ENCODE measurements around the gene KCNA5. TPM values are rescaled to one million over a fixed set of nuclear protein-coding genes. Genes with fewer than 3 reads are reported as not detected.

Gene KCNA5
- polyA plus RNA-seq, 1 donor from 2014 or later: 7.5 TPM

- H3K9ac ChIP-seq (ENCODE audit: low read length): no peak overlapping the region
Measured at GRCh38 chr12:5016526-5016925, 27.2 kb upstream of the KCNA5 start.

GRCh38 chr12:5017638-5018348 lies 25.9 kb upstream of the KCNA5 start:
- TF ChIP-seq RAD21 (conservative IDR thresholded peaks at IDR 0.05): no peak
- TF ChIP-seq MXI1 (conservative IDR thresholded peaks at IDR 0.05; ENCODE audit: poor library complexity, severe bottlenecking): no peak
- TF ChIP-seq SMC3 (conservative IDR thresholded peaks at IDR 0.05; ENCODE audit: poor library complexity): no peak
- no peak overlapping the region for H3K4me3 ChIP-seq (ENCODE audit: low read length)

More at GRCh38 chr12:5016526-5016925, 27.2 kb upstream of the KCNA5 start:
- H3K36me3 ChIP-seq (ENCODE audit: insufficient read depth, low read length): no peaks in the 10 kb centered on the region
- TF ChIP-seq TAF1 (IDR thresholded peaks at IDR 0.05; ENCODE audit: low read depth) (no peak), EZH2 (IDR thresholded peaks at IDR 0.05; ENCODE audit: borderline replicate concordance, insufficient read depth, low read length, poor library complexity, severe bottlenecking) (no peak), POLR2AphosphoS5 (IDR thresholded peaks at IDR 0.05) (no peak), EP300 (conservative IDR thresholded peaks at IDR 0.05; ENCODE audit: poor library complexity, severe bottlenecking) (no peak), RAD21 (conservative IDR thresholded peaks at IDR 0.05) (no peak), SMC3 (conservative IDR thresholded peaks at IDR 0.05; ENCODE audit: poor library complexity) (no peak), REST (IDR thresholded peaks at IDR 0.05; ENCODE audit: borderline replicate concordance) (no peak), MXI1 (conservative IDR thresholded peaks at IDR 0.05; ENCODE audit: poor library complexity, severe bottlenecking) (no peak), CTCF (IDR thresholded peaks at IDR 0.05; ENCODE audit: poor library complexity, severe bottlenecking) (no peak)
- H3K27me3 ChIP-seq (ENCODE audit: insufficient read depth, low read depth, low read length): no peaks in the 10 kb centered on the region
- no peak overlapping the region for H3K4me3 ChIP-seq (ENCODE audit: low read length)
- no peaks in the 10 kb centered on the region for H3K79me2 ChIP-seq (replicated peaks; ENCODE audit: insufficient read depth, low read length)
- H3F3A ChIP-seq (ENCODE audit: insufficient read depth, low read length, poor library complexity, severe bottlenecking): no peaks in the 10 kb centered on the region
- no peaks in the 10 kb centered on the region for H4K20me1 ChIP-seq (ENCODE audit: insufficient read depth)
- H2AFZ ChIP-seq (ENCODE audit: low read depth, low read length): no peak overlapping the region
- no peaks in the 10 kb centered on the region for H3K9me3 ChIP-seq (ENCODE audit: low read length)
- H3K4me2 ChIP-seq (ENCODE audit: low read length): no peak overlapping the region
- H3K27ac ChIP-seq (ENCODE audit: low read length): no peak overlapping the region
- H3K9me2 ChIP-seq (ENCODE audit: insufficient read depth, low read length): no peaks in the 10 kb centered on the region

More at GRCh38 chr12:5017638-5018348, 25.9 kb upstream of the KCNA5 start:
- no peak overlapping the region for H2AFZ ChIP-seq (ENCODE audit: low read depth, low read length)
- no peaks in the 10 kb centered on the region for H3K9me3 ChIP-seq (ENCODE audit: low read length)
- H4K20me1 ChIP-seq (ENCODE audit: insufficient read depth): no peaks in the 10 kb centered on the region
- no peaks in the 10 kb centered on the region for H3K36me3 ChIP-seq (ENCODE audit: insufficient read depth, low read length)
- H3K4me2 ChIP-seq (ENCODE audit: low read length): no peak overlapping the region
- H3K27ac ChIP-seq (ENCODE audit: low read length): no peak overlapping the region
- H3K27me3 ChIP-seq (ENCODE audit: insufficient read depth, low read depth, low read length): no peaks in the 10 kb centered on the region
- no peak overlapping the region for H3K9ac ChIP-seq (ENCODE audit: low read length)
- H3F3A ChIP-seq (ENCODE audit: insufficient read depth, low read length, poor library complexity, severe bottlenecking): no peaks in the 10 kb centered on the region
- H3K9me2 ChIP-seq (ENCODE audit: insufficient read depth, low read length): no peaks in the 10 kb centered on the region
- H3K79me2 ChIP-seq (replicated peaks; ENCODE audit: insufficient read depth, low read length): no peaks in the 10 kb centered on the region

All from neural cell (in vitro differentiated cells).